Adrenal gland (tissue), 5 donors: Measurements from ENCODE around the gene ATF7.

ENCODE experiments used
- POLR2A ChIP-seq, 2 donors: fragments of 450-650 bp; IDR thresholded peaks; one replicate each; pipeline ENCODE4 v1.6.1; 2017; ENCODE audit warnings: antibody characterized with exemption in 2 of 2, mild to moderate bottlenecking in 2 of 2, moderate library complexity in 1 of 2
- TF ChIP-seq, protein P1 (sequence below), 6 experiments: fragments of 450-650 bp in 4 of 6; fragments of 200-600 bp in 2 of 6; sonication (generic) in 1 of 6; IDR thresholded peaks; 1 replicate in 5 of 6; 2 replicates in 1 of 6; pipeline versions ENCODE4 v1.5.1 to v1.8.0; 2016 to 2021; ENCODE audit warnings: antibody characterized with exemption in 6 of 6, mild to moderate bottlenecking in 2 of 6, moderate library complexity in 1 of 6
- donor health status: DM: no; HTN: no; CAD: no.

DNA sequence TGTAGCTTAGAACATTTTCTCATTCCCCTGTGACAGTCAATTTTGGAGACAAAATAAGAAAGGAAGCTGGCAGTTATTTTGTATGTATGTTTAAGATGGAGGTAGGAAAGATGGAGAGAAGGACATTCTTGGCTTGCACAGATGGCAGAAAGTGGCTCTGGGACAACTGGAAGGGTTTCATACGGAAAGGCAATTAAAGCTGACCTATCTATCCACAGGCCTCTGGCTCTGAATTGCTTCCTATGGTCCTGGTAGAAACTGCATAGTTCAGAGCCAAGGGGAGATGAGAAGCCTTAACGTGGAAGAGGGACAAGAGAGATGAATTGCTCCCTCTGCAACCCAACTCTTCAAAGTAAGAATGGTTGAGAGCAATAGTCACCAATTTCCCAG lies 110.9 kb downstream of the ATF7 start:
- TF ChIP-seq POLR2A (IDR thresholded peaks at IDR 0.05), result no peak
- TF ChIP-seq, protein P1, sequence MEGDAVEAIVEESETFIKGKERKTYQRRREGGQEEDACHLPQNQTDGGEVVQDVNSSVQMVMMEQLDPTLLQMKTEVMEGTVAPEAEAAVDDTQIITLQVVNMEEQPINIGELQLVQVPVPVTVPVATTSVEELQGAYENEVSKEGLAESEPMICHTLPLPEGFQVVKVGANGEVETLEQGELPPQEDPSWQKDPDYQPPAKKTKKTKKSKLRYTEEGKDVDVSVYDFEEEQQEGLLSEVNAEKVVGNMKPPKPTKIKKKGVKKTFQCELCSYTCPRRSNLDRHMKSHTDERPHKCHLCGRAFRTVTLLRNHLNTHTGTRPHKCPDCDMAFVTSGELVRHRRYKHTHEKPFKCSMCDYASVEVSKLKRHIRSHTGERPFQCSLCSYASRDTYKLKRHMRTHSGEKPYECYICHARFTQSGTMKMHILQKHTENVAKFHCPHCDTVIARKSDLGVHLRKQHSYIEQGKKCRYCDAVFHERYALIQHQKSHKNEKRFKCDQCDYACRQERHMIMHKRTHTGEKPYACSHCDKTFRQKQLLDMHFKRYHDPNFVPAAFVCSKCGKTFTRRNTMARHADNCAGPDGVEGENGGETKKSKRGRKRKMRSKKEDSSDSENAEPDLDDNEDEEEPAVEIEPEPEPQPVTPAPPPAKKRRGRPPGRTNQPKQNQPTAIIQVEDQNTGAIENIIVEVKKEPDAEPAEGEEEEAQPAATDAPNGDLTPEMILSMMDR (IDR thresholded peaks at IDR 0.05), result no peak
